CD4-positive, alpha-beta T cell (primary cell): ENCODE data around the gene HSPB7. TPM values are rescaled to one million over a fixed set of nuclear protein-coding genes. Genes with fewer than 3 reads are reported as not detected.
"Not testable (repeated sequence)": the region's sequence is repeated elsewhere in the genome, so short reads cannot be mapped to it uniquely, and the experiment has no call there.

Experiments used
- ATAC-seq: fragments of 200-7000 bp; cut with Tn5 transposase; one replicate; pipeline ENCODE4 v1.10.0; 2022; ENCODE audit warnings: mild to moderate bottlenecking; ENCODE audit not compliant: poor library complexity
- CTCF ChIA-PET: fragments of 350-600 bp; sonication (Branson Sonifier 250); formaldehyde crosslinking; loops from one replicate; lab custom pipeline; 2021; ENCODE audit warnings: antibody characterized with exemption, inconsistent platforms; lab: Charles Lee
- POLR2A ChIA-PET: fragments of 350-600 bp; sonication (Branson Sonifier 250); formaldehyde crosslinking; loops from one replicate; lab custom pipeline; 2021; ENCODE audit warnings: antibody characterized with exemption, inconsistent platforms; lab: Charles Lee
- DNase-seq, 14 experiments: peaks; one replicate each; pipeline ENCODE4 v3.0.0-alpha.2; 2013 to 2020; ENCODE audit warnings: mixed read lengths in 2 of 14
- H3K27ac ChIP-seq, 2 donors: one replicate each; pipeline versions ENCODE4 v1.5.1 to v1.7.0; 2013; ENCODE audit warnings: low read length in 2 of 2, low read depth in 1 of 2, mild to moderate bottlenecking in 1 of 2
- H3K27me3 ChIP-seq, 2 experiments: 1 replicate in 1 of 2; 2 replicates in 1 of 2; pipeline versions ENCODE4 v1.6.1 to v1.7.0; 2013; ENCODE audit warnings: low read length in 2 of 2, control low read depth in 1 of 2, mild to moderate bottlenecking in 1 of 2, moderate library complexity in 1 of 2; ENCODE audit not compliant: insufficient read depth in 2 of 2, control insufficient read depth in 1 of 2
- H3K36me3 ChIP-seq: one replicate; pipeline ENCODE4 v1.6.1; 2013; ENCODE audit warnings: low read length, control low read depth; ENCODE audit not compliant: insufficient read depth
- H3K4me1 ChIP-seq: one replicate; pipeline ENCODE4 v1.6.1; 2013; ENCODE audit warnings: low read length, control low read depth; ENCODE audit not compliant: insufficient read depth
- H3K4me3 ChIP-seq: one replicate; pipeline ENCODE4 v1.5.1; 2013; ENCODE audit warnings: mild to moderate bottlenecking, low read length, moderate library complexity
- H3K9me3 ChIP-seq, 2 experiments: 1 replicate in 1 of 2; 2 replicates in 1 of 2; pipeline versions ENCODE4 v1.6.1 to v1.7.0; 2013; ENCODE audit warnings: low read length in 2 of 2, mild to moderate bottlenecking in 2 of 2, control low read depth in 1 of 2, moderate library complexity in 1 of 2; ENCODE audit not compliant: control insufficient read depth in 1 of 2, insufficient read depth in 1 of 2
- H3K27ac Mint-ChIP-seq: one replicate; pipeline ENCODE4 v1.8.0; 2020; ENCODE audit warnings: mixed read lengths
- H3K27me3 Mint-ChIP-seq: one replicate; pipeline ENCODE4 v1.8.0; 2021; ENCODE audit warnings: mixed read lengths
- H3K36me3 Mint-ChIP-seq: one replicate; pipeline ENCODE4 v1.8.0; 2021; ENCODE audit warnings: low read depth, mixed read lengths
- H3K4me1 Mint-ChIP-seq: one replicate; pipeline ENCODE4 v1.8.0; 2021; ENCODE audit warnings: low read depth, mixed read lengths
- H3K4me3 Mint-ChIP-seq: one replicate; pipeline ENCODE4 v1.8.0; 2020; ENCODE audit warnings: mild to moderate bottlenecking, mixed read lengths
- H3K9me3 Mint-ChIP-seq: one replicate; pipeline ENCODE4 v1.8.0; 2020; ENCODE audit warnings: mixed read lengths
- CTCF ChIP-seq: fragments of 200-600 bp; IDR thresholded peaks from one replicate; pipeline ENCODE4 v1.8.0; 2022; ENCODE audit warnings: antibody characterized with exemption, mild to moderate bottlenecking
- intact Hi-C, 2 experiments: fragments of 100-400 bp; cut with DNase I in 1 of 2; cut with micrococcal nuclease in 1 of 2; formaldehyde crosslinking; loops; one replicate each; pipeline versions ENCODE4 v1.15.1 to v1.9.0; 2023 to 2025; cut with DNase I, micrococcal nuclease
- total RNA-seq, 174 experiments: library from RNA in 2 of 174; stranded (reverse) in 2 of 174; gene quantifications; one replicate each; pipeline ENCODE4 v1.2.3 and lab custom pipeline; 2021 to 2026

HSPB7 gene
- total RNA-seq, 2 experiments from 2014 or later, result not detected

DNA sequence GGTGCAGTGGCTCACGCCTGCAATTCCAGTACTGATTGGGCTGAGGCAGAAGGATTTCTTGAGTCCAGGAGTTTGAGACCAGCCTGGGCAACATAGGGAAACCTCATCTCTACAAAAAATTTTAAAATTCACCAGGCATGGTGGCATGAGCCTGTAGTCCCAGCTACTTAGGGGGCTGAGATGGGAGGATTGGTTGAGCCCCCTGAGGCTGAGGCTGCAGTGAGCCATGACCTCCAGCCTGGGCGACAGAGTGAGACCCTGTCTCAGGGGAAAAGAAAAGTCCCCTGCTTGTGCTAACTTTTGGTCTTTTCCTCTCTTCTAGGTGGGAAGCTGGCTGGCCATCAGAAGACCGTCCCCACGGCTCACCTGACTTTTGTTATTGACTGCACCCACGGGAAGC, 12.2 kb downstream of the HSPB7 start:
- Mint-ChIP-seq H3K27me3 (peaks cover 4% of the 10 kb centered on the region), H3K36me3 (no peaks in the 10 kb centered on the region), H3K9me3 (no peaks in the 10 kb centered on the region), H3K27ac (no peak overlapping the region), H3K4me1 (no peaks in the 10 kb centered on the region), H3K4me3 (no peak overlapping the region)
- no peak for TF ChIP-seq CTCF
- no peak overlapping the region for H3K27ac ChIP-seq
- H3K27me3 ChIP-seq, result no peaks in the 10 kb centered on the region
- DNase-seq, result no peak
- no peak for ATAC-seq
- no peaks in the 10 kb centered on the region for H3K9me3 ChIP-seq
- POLR2A ChIA-PET, result interaction anchor here (0.7 kb wide), 1 partner anchor 11 kb away, joined by 3 read pairs; no protein-coding TSS in a partner anchor
- H3K36me3 ChIP-seq, result no peaks in the 10 kb centered on the region
- intact Hi-C loops, result loop anchor here in 1 of 2 experiments (5.0 kb wide), 1 partner anchor 203 kb away; no protein-coding TSS in a partner anchor
- CTCF ChIA-PET, result no interaction called here
- no peaks in the 10 kb centered on the region for H3K4me1 ChIP-seq
- H3K4me3 ChIP-seq, result no peak overlapping the region

DNA sequence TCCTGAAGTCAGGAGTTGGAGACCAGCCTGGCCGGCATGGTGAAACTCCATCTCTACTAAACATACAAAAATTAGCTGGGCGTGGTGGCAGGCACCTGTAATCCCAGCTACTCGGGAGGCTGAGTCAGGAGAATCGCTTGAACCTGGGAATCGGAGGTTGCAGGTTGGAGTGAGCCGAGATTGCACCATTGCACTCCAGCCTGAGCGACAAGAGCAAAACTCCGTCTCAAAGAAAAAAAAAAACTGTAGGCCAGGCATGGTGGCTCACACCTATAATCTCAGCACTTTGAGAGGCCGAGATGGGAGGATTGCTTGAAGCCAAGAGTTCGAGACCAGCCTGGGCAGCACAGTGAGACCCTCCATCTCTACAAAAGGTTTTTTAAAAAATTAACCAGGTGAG, 16.6 kb downstream of the HSPB7 start:
- intact Hi-C loops, H3K4me3 Mint-ChIP-seq, H3K4me3 ChIP-seq, H3K9me3 Mint-ChIP-seq, H3K4me1 Mint-ChIP-seq, POLR2A ChIA-PET, ATAC-seq, H3K27ac ChIP-seq, H3K27ac Mint-ChIP-seq, H3K4me1 ChIP-seq, CTCF ChIA-PET, H3K9me3 ChIP-seq, H3K36me3 Mint-ChIP-seq, DNase-seq, H3K27me3 Mint-ChIP-seq, H3K27me3 ChIP-seq, H3K36me3 ChIP-seq: not testable (repeated sequence)

DNA sequence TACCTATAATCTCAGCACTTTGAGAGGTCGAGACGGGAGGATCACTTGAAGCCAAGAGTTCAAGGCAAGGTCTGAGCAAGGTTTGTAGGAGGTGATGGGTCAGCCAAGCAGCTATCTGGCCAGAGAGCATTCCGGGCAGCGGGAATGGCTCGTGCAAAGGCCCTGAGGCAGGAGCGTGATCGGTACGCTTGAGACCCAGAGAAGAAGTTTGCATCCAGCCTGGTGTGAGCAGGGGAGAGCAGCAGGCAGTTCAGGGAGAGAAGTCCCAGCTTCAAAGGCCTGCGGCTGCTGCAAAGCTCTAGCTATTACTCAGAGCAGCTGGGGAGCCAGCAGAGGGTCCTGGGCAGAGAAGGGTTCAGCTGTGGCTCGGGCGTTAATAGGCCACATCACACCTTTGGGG, 18.9 kb downstream of the HSPB7 start:
- Histone ChIP-seq H3K27ac (no peak overlapping the region), H3K27me3 (no peaks in the 10 kb centered on the region), H3K36me3 (no peaks in the 10 kb centered on the region), H3K4me3 (no peak overlapping the region), H3K4me1 (no peaks in the 10 kb centered on the region), H3K9me3 (no peaks in the 10 kb centered on the region)
- ChIA-PET POLR2A (no interaction called here), CTCF (no interaction called here)
- Mint-ChIP-seq H3K9me3 (no peaks in the 10 kb centered on the region), H3K36me3 (no peaks in the 10 kb centered on the region), H3K27ac (no peak overlapping the region), H3K4me3 (no peak overlapping the region), H3K27me3 (no peaks in the 10 kb centered on the region), H3K4me1 (no peaks in the 10 kb centered on the region)
- ATAC-seq, result no peak
- no peak for DNase-seq
- no peak for TF ChIP-seq CTCF
- intact Hi-C loops, result loop anchor here in 1 of 2 experiments (10.0 kb wide), 1 partner anchor 204 kb away; no protein-coding TSS in a partner anchor

DNA sequence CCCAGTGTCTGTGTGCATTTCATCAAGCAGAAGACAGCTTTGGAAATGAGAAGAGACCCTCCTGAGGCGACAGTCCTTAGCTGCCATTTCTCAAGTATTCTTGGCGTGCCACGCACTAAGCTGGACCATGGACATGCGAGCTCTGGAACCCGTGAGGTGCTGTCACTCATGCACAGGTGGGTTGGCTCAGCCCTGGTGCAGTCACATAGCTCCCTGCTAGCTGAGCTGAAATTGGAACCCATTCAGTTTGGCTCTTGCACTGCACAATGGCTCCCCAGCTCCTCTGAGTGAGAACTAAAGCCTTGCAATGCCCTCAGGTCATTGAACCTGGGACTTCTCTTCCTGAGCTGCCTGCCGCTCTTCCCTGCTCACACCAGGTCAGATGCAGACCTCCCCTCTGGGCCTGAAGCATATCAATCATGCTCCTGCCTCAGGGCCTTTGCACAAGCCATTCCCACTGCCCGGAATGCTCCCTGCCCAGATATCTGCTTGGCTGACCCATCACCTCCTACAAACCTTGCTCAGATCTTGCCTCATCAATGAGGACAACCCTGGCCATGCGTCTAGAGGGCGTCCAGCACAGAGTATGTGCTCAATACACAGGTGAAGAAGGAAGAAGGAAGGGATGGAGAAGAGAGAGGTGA, 20.1 kb downstream of the HSPB7 start:
- intact Hi-C loops, result loop anchor here in 1 of 2 experiments (10.0 kb wide), 1 partner anchor 203 kb away; no protein-coding TSS in a partner anchor
- no peaks in the 10 kb centered on the region for H3K4me1 Mint-ChIP-seq
- no peak for ATAC-seq
- no peaks in the 10 kb centered on the region for H3K9me3 Mint-ChIP-seq
- no peak overlapping the region for H3K4me3 Mint-ChIP-seq
- POLR2A ChIA-PET, result no interaction called here
- no peaks in the 10 kb centered on the region for H3K36me3 Mint-ChIP-seq
- no peaks in the 10 kb centered on the region for H3K27me3 Mint-ChIP-seq
- Histone ChIP-seq H3K4me1 (no peaks in the 10 kb centered on the region), H3K27ac (no peak overlapping the region), H3K27me3 (no peaks in the 10 kb centered on the region), H3K36me3 (no peaks in the 10 kb centered on the region), H3K4me3 (no peak overlapping the region), H3K9me3 (no peaks in the 10 kb centered on the region)
- no peak overlapping the region for H3K27ac Mint-ChIP-seq
- no peak for TF ChIP-seq CTCF
- CTCF ChIA-PET, result no interaction called here
- no peak for DNase-seq
